ENCODE measurements around the gene UQCR10. TPM values are rescaled to one million over a fixed set of nuclear protein-coding genes. Genes with fewer than 3 reads are reported as not detected.

UQCR10 gene
- total RNA-seq, 1 donor from 2014 or later, result 42.4 TPM

DNA sequence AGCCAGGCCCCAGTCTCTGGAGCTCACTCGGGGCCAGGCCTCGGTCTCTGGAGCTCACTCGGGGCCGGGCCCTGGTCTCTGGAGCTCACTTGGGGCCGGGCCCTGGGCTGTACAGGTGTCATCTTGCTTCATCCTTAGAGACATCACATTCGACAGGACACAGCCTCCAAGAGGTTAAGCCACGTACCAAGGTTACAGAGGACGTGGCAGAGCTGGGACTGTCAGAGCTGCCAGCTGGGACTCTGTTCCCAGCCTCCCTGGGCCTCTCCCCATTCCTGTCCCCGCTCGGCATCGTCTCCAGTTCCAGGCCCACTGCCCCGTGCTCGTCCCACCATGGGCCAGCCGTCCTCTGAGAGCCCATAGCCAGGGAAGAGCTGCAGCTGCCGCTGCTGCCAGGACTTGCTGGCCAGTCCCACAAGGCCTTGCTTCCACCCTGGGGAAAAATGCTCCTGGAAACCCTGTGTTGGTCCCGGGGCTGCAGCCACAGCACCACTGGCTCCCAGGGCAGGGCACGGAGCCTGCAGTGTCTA lies 27.8 kb upstream of the UQCR10 start:
- Histone ChIP-seq H3K4me3 (ENCODE audit: low read depth, low read length) (no peak overlapping the region), H3K27me3 (ENCODE audit: control insufficient read depth, insufficient read depth, low read length) (no peaks in the 10 kb centered on the region), H3K36me3 (ENCODE audit: control insufficient read depth, insufficient read depth, low read length) (no peaks in the 10 kb centered on the region)
- DNase-seq (ENCODE audit: low read depth) (no peak), FAIRE-seq (no peak)
- TF ChIP-seq, protein P1, sequence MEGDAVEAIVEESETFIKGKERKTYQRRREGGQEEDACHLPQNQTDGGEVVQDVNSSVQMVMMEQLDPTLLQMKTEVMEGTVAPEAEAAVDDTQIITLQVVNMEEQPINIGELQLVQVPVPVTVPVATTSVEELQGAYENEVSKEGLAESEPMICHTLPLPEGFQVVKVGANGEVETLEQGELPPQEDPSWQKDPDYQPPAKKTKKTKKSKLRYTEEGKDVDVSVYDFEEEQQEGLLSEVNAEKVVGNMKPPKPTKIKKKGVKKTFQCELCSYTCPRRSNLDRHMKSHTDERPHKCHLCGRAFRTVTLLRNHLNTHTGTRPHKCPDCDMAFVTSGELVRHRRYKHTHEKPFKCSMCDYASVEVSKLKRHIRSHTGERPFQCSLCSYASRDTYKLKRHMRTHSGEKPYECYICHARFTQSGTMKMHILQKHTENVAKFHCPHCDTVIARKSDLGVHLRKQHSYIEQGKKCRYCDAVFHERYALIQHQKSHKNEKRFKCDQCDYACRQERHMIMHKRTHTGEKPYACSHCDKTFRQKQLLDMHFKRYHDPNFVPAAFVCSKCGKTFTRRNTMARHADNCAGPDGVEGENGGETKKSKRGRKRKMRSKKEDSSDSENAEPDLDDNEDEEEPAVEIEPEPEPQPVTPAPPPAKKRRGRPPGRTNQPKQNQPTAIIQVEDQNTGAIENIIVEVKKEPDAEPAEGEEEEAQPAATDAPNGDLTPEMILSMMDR (IDR thresholded peaks at IDR 0.05; ENCODE audit: insufficient read depth, low read length, severe bottlenecking), result no peak

DNA sequence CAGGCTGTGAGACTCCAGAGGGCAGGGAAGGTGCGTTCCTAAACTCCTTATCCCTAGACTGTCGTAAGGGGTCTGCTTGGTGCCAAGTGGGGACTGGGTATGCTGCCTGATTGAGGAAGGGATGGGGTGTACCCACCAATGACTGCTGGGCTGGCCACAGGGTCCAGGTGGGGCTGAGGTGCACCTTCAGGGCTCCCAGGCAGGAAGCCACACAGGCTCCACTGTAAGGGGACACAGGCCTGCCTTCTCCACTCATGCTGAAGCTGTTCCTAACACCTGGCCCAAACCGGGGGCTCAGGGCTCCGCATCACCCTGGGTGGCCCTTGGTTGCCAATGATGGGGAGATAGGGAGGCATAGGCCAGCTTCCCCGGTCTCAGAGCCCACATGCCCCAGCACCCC lies 27.0 kb upstream of the UQCR10 start:
- Histone ChIP-seq H3K36me3 (ENCODE audit: control insufficient read depth, insufficient read depth, low read length) (no peaks in the 10 kb centered on the region), H3K27me3 (ENCODE audit: control insufficient read depth, insufficient read depth, low read length) (no peaks in the 10 kb centered on the region), H3K4me3 (ENCODE audit: low read depth, low read length) (no peak overlapping the region)
- no peak for DNase-seq (ENCODE audit: low read depth)
- FAIRE-seq, result no peak
- TF ChIP-seq, protein P1 (IDR thresholded peaks at IDR 0.05; ENCODE audit: insufficient read depth, low read length, severe bottlenecking), result no peak

DNA sequence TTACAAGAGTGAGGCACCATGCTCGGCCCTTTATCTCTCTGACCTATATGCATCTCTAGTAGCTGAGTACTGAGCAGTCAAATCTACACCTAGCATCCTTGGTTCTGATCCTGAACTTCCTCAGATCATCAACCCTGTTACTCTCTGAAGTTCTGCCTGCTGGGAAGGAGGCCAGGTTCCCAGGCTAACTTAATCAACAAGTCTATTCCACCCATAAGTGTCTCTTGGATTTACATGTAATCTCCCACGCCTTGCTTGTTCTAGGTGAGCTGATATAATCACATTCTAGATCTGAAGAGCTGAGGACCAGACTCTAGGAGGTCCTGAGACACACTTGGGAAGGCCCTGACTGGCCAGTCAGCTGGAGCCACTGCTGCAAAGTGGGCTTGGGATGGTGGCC lies 25.2 kb upstream of the UQCR10 start:
- DNase-seq (ENCODE audit: low read depth) (no peak), FAIRE-seq (no peak)
- Histone ChIP-seq H3K36me3 (ENCODE audit: control insufficient read depth, insufficient read depth, low read length) (no peaks in the 10 kb centered on the region), H3K27me3 (ENCODE audit: control insufficient read depth, insufficient read depth, low read length) (no peaks in the 10 kb centered on the region), H3K4me3 (ENCODE audit: low read depth, low read length) (no peak overlapping the region)
- TF ChIP-seq, protein P1 (IDR thresholded peaks at IDR 0.05; ENCODE audit: insufficient read depth, low read length, severe bottlenecking), result no peak

DNA sequence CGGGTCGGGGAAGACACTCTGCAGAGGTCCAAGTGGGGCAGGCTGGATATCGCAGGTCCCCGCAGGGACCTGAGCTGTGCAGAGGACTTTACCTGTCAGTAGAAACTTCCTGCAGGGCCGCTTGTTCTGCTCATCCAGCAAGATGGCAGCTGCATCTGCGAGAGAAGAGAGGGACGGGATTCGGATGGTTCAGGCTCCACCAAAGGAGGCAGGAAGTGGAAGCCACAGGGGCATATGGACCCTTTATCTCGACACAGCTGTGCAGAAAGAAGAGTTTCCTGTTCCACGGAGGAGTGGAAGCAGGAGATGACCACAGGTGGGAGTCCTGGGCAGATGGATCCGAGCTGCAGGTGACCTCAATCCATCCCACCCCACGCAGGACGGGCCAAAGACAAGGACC lies 24.8 kb upstream of the UQCR10 start:
- Histone ChIP-seq H3K27me3 (ENCODE audit: control insufficient read depth, insufficient read depth, low read length) (no peaks in the 10 kb centered on the region), H3K36me3 (ENCODE audit: control insufficient read depth, insufficient read depth, low read length) (no peaks in the 10 kb centered on the region), H3K4me3 (ENCODE audit: low read depth, low read length) (no peak overlapping the region)
- DNase-seq (ENCODE audit: low read depth), result no peak
- no peak for FAIRE-seq
- TF ChIP-seq, protein P1 (IDR thresholded peaks at IDR 0.05; ENCODE audit: insufficient read depth, low read length, severe bottlenecking), result no peak

DNA sequence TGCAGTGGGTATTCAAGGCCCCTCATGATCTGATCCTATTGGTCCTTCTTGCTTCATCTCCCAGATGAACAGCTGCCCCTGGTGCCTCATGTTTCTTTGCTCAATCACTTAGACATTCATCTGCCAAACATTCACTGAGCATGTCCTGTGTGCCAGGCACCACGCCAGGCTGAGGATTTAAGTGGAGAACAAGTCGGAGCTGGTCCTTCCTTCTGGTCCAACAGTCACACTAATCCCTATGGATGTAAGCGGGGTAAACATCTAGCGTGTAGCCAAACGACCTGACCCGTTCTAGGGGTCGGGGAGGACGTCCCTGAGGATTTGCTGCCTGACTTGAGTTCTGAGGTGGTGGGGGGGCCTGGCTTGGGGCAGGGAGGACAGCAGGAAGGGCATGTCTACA lies 22.3 kb upstream of the UQCR10 start:
- FAIRE-seq (peak; percentile 99), DNase-seq (ENCODE audit: low read depth) (peak; percentile 98)
- Histone ChIP-seq H3K36me3 (ENCODE audit: control insufficient read depth, insufficient read depth, low read length) (peaks cover 1% of the 10 kb centered on the region), H3K27me3 (ENCODE audit: control insufficient read depth, insufficient read depth, low read length) (no peaks in the 10 kb centered on the region), H3K4me3 (ENCODE audit: low read depth, low read length) (no peak overlapping the region)
- TF ChIP-seq, protein P1 (IDR thresholded peaks at IDR 0.05; ENCODE audit: insufficient read depth, low read length, severe bottlenecking), result no peak

DNA sequence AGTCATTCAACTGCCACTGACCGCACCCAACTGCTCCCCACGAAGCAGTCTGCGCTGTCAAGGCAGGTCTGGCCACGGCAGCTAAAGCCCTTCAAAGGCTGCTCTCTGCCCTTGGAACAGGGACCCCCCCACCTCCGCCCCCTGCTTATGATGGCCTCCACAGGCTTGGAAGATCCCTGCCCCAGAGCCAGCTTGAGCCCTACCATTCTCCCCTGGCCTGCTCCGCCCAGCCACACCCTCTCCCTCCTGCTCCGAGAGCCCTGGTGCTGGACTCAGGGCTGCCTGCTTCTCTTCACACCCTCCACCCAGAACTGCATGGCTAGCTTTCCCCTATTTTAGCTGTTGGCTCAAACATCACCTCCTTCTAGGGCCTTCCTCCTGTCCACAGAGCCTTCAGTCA lies 19.3 kb upstream of the UQCR10 start:
- FAIRE-seq, result no peak
- H3K4me3 ChIP-seq (ENCODE audit: low read depth, low read length), result no peak overlapping the region

More for the DNA sequence above, 19.3 kb upstream of the UQCR10 start:
- TF ChIP-seq, protein P1 (IDR thresholded peaks at IDR 0.05; ENCODE audit: insufficient read depth, low read length, severe bottlenecking), result no peak
- Histone ChIP-seq H3K36me3 (ENCODE audit: control insufficient read depth, insufficient read depth, low read length) (peaks cover 1% of the 10 kb centered on the region), H3K27me3 (ENCODE audit: control insufficient read depth, insufficient read depth, low read length) (no peaks in the 10 kb centered on the region)
- no peak for DNase-seq (ENCODE audit: low read depth)

All from bronchial epithelial cell (primary cell).